Right hindlimb (tissue), 1 donor: ENCODE data around the gene ADAMTS19.

Experiments
- DNase-seq: peaks from one replicate; pipeline ENCODE4 v3.0.0-alpha.2; 2018

The ADAMTS19 gene

GRCh38 chr5:129687941-129688340 is 227.8 kb downstream of the ADAMTS19 start:
- no peak for DNase-seq

- no peak for DNase-seq
These were observed 228.9 kb downstream of the ADAMTS19 start for GRCh38 chr5:129689045-129689444.

- no peak for DNase-seq
These were observed 231.1 kb downstream of the ADAMTS19 start for GRCh38 chr5:129691220-129691619.

- no peak for DNase-seq
These were observed 236.5 kb downstream of the ADAMTS19 start for GRCh38 chr5:129696636-129697035.

- no peak for DNase-seq
These were observed 238.6 kb downstream of the ADAMTS19 start for GRCh38 chr5:129698661-129699060.

- DNase-seq = no peak
These were observed 256.1 kb downstream of the ADAMTS19 start for GRCh38 chr5:129716235-129716634.

GRCh38 chr5:129716651-129717050 is 256.6 kb downstream of the ADAMTS19 start:
- DNase-seq = no peak

GRCh38 chr5:129717751-129718310 is 257.7 kb downstream of the ADAMTS19 start:
- no peak for DNase-seq

- DNase-seq = no peak
These were observed 258.5 kb downstream of the ADAMTS19 start for GRCh38 chr5:129718471-129719090.

GRCh38 chr5:129724222-129724621 is 264.1 kb downstream of the ADAMTS19 start:
- DNase-seq = no peak

- no peak for DNase-seq
These were observed 264.5 kb downstream of the ADAMTS19 start for GRCh38 chr5:129724647-129725046.

- no peak for DNase-seq
These were observed 279.7 kb downstream of the ADAMTS19 start for GRCh38 chr5:129739773-129740172.

- DNase-seq = no peak
These were observed 283.6 kb downstream of the ADAMTS19 start for GRCh38 chr5:129743541-129744187.

- no peak for DNase-seq
These were observed 285.9 kb downstream of the ADAMTS19 start for GRCh38 chr5:129745997-129746396.

GRCh38 chr5:129746876-129747275 is 286.8 kb downstream of the ADAMTS19 start:
- DNase-seq = peak; percentile 34

- no peak for DNase-seq
These were observed 287.7 kb downstream of the ADAMTS19 start, which contains the start of gene MINAR2 for GRCh38 chr5:129747572-129748407. Gene MINAR2, plus strand, starts transcription at chr5:129748094. Its CDS starts 97 bp downstream, at chr5:129748191.

- no peak for DNase-seq
These were observed 289.1 kb downstream of the ADAMTS19 start for GRCh38 chr5:129748913-129749880.

- no peak for DNase-seq
These were observed 300.7 kb downstream of the ADAMTS19 start for GRCh38 chr5:129760636-129761325.

GRCh38 chr5:129763651-129764050 is 303.6 kb downstream of the ADAMTS19 start:
- no peak for DNase-seq

GRCh38 chr5:129766798-129767197 is 306.7 kb downstream of the ADAMTS19 start:
- no peak for DNase-seq

GRCh38 chr5:129767927-129768380 is 307.9 kb downstream of the ADAMTS19 start:
- DNase-seq = peak; percentile 80
